ENCODE results near the gene EPHA2. TPM values are rescaled to one million over a fixed set of nuclear protein-coding genes. Genes with fewer than 3 reads are reported as not detected.

The EPHA2 gene
- total and polyA plus RNA-seq, 2 experiments from 2014 or later = 9.8 to 26.2 TPM

GRCh38 chr1:16129921-16130543 lies 25.8 kb downstream of the EPHA2 start:
- Histone ChIP-seq H3K4me3 (no peak overlapping the region), H3K36me3 (peaks cover 32% of the 10 kb centered on the region), H3K4me1 (ENCODE audit: low read depth) (no peaks in the 10 kb centered on the region), H3K27me3 (no peaks in the 10 kb centered on the region), H3K9me3 (ENCODE audit: low read depth) (no peaks in the 10 kb centered on the region), H3K27ac (no peak overlapping the region)
- TF ChIP-seq CTCF (IDR thresholded peaks at IDR 0.05; ENCODE audit: low read depth, low read length) = no peak
- DNase-seq (ENCODE audit: low read depth in 1 of 2, low spot score in 1 of 2) = no peak

GRCh38 chr1:16129316-16129715 lies 26.6 kb downstream of the EPHA2 start:
- no peaks in the 10 kb centered on the region for H3K9me3 ChIP-seq (ENCODE audit: low read depth)
- no peak overlapping the region for H3K27ac ChIP-seq
- DNase-seq (ENCODE audit: low read depth in 1 of 2, low spot score in 1 of 2) = no peak
- TF ChIP-seq CTCF (IDR thresholded peaks at IDR 0.05; ENCODE audit: low read depth, low read length) = no peak
- H3K36me3 ChIP-seq = peaks cover 25% of the 10 kb centered on the region
- no peak overlapping the region for H3K4me3 ChIP-seq
- no peaks in the 10 kb centered on the region for H3K4me1 ChIP-seq (ENCODE audit: low read depth)
- no peaks in the 10 kb centered on the region for H3K27me3 ChIP-seq

- H3K27ac ChIP-seq = no peak overlapping the region
- no peak for TF ChIP-seq CTCF (IDR thresholded peaks at IDR 0.05; ENCODE audit: low read depth, low read length)
- H3K36me3 ChIP-seq = peaks cover 26% of the 10 kb centered on the region
- no peaks in the 10 kb centered on the region for H3K4me1 ChIP-seq (ENCODE audit: low read depth)
- H3K9me3 ChIP-seq (ENCODE audit: low read depth) = no peaks in the 10 kb centered on the region
- no peak for DNase-seq (ENCODE audit: low read depth in 1 of 2, low spot score in 1 of 2)
- no peaks in the 10 kb centered on the region for H3K27me3 ChIP-seq
- no peak overlapping the region for H3K4me3 ChIP-seq
These were observed 27.5 kb downstream of the EPHA2 start for GRCh38 chr1:16128338-16128741.

GRCh38 chr1:16127676-16128337 lies 28.1 kb downstream of the EPHA2 start:
- Histone ChIP-seq H3K4me3 (no peak overlapping the region), H3K27ac (no peak overlapping the region), H3K27me3 (no peaks in the 10 kb centered on the region), H3K4me1 (ENCODE audit: low read depth) (no peaks in the 10 kb centered on the region), H3K36me3 (peaks cover 26% of the 10 kb centered on the region), H3K9me3 (ENCODE audit: low read depth) (no peaks in the 10 kb centered on the region)
- no peak for DNase-seq (ENCODE audit: low read depth in 1 of 2, low spot score in 1 of 2)
- no peak for TF ChIP-seq CTCF (IDR thresholded peaks at IDR 0.05; ENCODE audit: low read depth, low read length)

- Histone ChIP-seq H3K9me3 (ENCODE audit: low read depth) (no peaks in the 10 kb centered on the region), H3K27ac (no peak overlapping the region), H3K27me3 (no peaks in the 10 kb centered on the region), H3K4me3 (no peak overlapping the region), H3K36me3 (peaks cover 20% of the 10 kb centered on the region), H3K4me1 (ENCODE audit: low read depth) (no peaks in the 10 kb centered on the region)
- TF ChIP-seq CTCF (IDR thresholded peaks at IDR 0.05; ENCODE audit: low read depth, low read length) = no peak
- DNase-seq (ENCODE audit: low read depth in 1 of 2, low spot score in 1 of 2) = no peak
These were observed 28.9 kb downstream of the EPHA2 start for GRCh38 chr1:16126743-16127515.

All from cardiac muscle cell (in vitro differentiated cells and primary cell).